ENCODE data around the gene AHDC1. TPM values are rescaled to one million over a fixed set of nuclear protein-coding genes. Genes with fewer than 3 reads are reported as not detected.

AHDC1 gene
- polyA plus RNA-seq, 2 of the 4 experiments (the other 2 are of a cell fraction) = 1.3 to 11.5 TPM

DNA sequence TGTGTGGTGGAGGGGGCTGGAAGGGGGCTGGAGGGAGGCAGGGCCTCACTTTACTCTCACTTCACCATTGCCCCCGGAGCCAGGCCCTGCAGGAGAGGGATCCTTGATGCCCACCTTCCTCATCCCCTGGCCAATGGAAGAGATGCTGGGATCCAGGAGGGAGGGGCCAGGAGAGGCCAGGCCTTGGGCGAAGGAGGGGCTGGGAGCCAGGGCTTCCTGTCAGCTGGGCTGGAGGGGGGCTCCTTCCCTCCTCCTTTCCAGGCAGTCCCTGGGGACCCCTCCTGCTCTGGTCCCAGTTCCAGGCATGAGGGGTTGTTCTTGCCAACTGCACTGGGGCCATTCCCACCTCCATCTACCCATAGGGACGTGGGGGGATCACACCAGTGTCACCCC is 5.7 kb downstream of the AHDC1 start (continued):
- TF ChIP-seq HES2 (IDR thresholded peaks at IDR 0.05) (no peak), BHLHE40 (IDR thresholded peaks at IDR 0.05; ENCODE audit: low read depth, low read length) (no peak)

- Histone ChIP-seq H3K9me3 (no peaks in the 10 kb centered on the region), H3K27ac (peak overlapping the region in 1 of 2 experiments; percentile 77; a peak in 3 of 6 replicates), H3K4me2 (no peak overlapping the region), H3K4me3 (no peak overlapping the region), H3K4me1 (peaks cover 64% of the 10 kb centered on the region)
- WGBS (ENCODE audit: missing lambda C conversion rate) = 86% methylated on average over 7 of the region's 7 CpGs
- ChIA-PET POLR2A (no interaction called here), CTCF (interaction anchor here (0.6 to 23.7 kb wide), 6 partner anchors 10 to 282 kb away, joined by 3 to 314 read pairs (median 9); no protein-coding TSS in a partner anchor)
- DNase-seq (ENCODE audit: low read depth in 1 of 2, low spot score in 1 of 2) (no peak), FAIRE-seq (no peak), ATAC-seq (no peak)
- TF ChIP-seq, protein P1, sequence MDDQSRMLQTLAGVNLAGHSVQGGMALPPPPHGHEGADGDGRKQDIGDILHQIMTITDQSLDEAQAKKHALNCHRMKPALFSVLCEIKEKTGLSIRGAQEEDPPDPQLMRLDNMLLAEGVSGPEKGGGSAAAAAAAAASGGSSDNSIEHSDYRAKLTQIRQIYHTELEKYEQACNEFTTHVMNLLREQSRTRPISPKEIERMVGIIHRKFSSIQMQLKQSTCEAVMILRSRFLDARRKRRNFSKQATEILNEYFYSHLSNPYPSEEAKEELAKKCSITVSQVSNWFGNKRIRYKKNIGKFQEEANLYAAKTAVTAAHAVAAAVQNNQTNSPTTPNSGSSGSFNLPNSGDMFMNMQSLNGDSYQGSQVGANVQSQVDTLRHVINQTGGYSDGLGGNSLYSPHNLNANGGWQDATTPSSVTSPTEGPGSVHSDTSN (IDR thresholded peaks at IDR 0.05) = no peak
- TF ChIP-seq SMC3 (IDR thresholded peaks at IDR 0.05) = no peak
- TF ChIP-seq MYC (IDR thresholded peaks at IDR 0.05; ENCODE audit: borderline replicate concordance, low read length) = no peak
- no peak for TF ChIP-seq HOXB5 (CRISPR knock-in tag; IDR thresholded peaks at IDR 0.05)
- TF ChIP-seq, protein P2, sequence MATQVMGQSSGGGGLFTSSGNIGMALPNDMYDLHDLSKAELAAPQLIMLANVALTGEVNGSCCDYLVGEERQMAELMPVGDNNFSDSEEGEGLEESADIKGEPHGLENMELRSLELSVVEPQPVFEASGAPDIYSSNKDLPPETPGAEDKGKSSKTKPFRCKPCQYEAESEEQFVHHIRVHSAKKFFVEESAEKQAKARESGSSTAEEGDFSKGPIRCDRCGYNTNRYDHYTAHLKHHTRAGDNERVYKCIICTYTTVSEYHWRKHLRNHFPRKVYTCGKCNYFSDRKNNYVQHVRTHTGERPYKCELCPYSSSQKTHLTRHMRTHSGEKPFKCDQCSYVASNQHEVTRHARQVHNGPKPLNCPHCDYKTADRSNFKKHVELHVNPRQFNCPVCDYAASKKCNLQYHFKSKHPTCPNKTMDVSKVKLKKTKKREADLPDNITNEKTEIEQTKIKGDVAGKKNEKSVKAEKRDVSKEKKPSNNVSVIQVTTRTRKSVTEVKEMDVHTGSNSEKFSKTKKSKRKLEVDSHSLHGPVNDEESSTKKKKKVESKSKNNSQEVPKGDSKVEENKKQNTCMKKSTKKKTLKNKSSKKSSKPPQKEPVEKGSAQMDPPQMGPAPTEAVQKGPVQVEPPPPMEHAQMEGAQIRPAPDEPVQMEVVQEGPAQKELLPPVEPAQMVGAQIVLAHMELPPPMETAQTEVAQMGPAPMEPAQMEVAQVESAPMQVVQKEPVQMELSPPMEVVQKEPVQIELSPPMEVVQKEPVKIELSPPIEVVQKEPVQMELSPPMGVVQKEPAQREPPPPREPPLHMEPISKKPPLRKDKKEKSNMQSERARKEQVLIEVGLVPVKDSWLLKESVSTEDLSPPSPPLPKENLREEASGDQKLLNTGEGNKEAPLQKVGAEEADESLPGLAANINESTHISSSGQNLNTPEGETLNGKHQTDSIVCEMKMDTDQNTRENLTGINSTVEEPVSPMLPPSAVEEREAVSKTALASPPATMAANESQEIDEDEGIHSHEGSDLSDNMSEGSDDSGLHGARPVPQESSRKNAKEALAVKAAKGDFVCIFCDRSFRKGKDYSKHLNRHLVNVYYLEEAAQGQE (IDR thresholded peaks at IDR 0.05) = no peak
- no peak for TF ChIP-seq CBX2 (IDR thresholded peaks at IDR 0.05; ENCODE audit: borderline replicate concordance, low read depth)
- TF ChIP-seq RARB (CRISPR knock-in tag; IDR thresholded peaks at IDR 0.05) = no peak
- TF ChIP-seq NFE2L2 (conservative IDR thresholded peaks at IDR 0.05; ENCODE audit: low read length) = no peak
- TF ChIP-seq ESRRA (IDR thresholded peaks at IDR 0.05; ENCODE audit: borderline replicate concordance, low read length) = no peak
- no peak for TF ChIP-seq HOXB13 (CRISPR knock-in tag; IDR thresholded peaks at IDR 0.05; ENCODE audit: low read depth)
- TF ChIP-seq, protein P3, sequence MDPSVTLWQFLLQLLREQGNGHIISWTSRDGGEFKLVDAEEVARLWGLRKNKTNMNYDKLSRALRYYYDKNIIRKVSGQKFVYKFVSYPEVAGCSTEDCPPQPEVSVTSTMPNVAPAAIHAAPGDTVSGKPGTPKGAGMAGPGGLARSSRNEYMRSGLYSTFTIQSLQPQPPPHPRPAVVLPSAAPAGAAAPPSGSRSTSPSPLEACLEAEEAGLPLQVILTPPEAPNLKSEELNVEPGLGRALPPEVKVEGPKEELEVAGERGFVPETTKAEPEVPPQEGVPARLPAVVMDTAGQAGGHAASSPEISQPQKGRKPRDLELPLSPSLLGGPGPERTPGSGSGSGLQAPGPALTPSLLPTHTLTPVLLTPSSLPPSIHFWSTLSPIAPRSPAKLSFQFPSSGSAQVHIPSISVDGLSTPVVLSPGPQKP (IDR thresholded peaks at IDR 0.05; ENCODE audit: low read depth, low read length) = no peak
- no peak for TF ChIP-seq RAD21 (conservative IDR thresholded peaks at IDR 0.05 in 1 of 2, IDR thresholded peaks at IDR 0.05 in 1 of 2)
- no peak for TF ChIP-seq FOXS1 (CRISPR knock-in tag; IDR thresholded peaks at IDR 0.05)
- no peak for TF ChIP-seq ZFP36 (IDR thresholded peaks at IDR 0.05; ENCODE audit: borderline replicate concordance, partially characterized antibody)
- no peak for TF ChIP-seq RFX5 (IDR thresholded peaks at IDR 0.05)
- no peak for TF ChIP-seq ZNF302 (CRISPR knock-in tag; IDR thresholded peaks at IDR 0.05)
- TF ChIP-seq, protein P4, sequence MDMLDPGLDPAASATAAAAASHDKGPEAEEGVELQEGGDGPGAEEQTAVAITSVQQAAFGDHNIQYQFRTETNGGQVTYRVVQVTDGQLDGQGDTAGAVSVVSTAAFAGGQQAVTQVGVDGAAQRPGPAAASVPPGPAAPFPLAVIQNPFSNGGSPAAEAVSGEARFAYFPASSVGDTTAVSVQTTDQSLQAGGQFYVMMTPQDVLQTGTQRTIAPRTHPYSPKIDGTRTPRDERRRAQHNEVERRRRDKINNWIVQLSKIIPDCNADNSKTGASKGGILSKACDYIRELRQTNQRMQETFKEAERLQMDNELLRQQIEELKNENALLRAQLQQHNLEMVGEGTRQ (IDR thresholded peaks at IDR 0.05) = no peak
- no peak for TF ChIP-seq BHLHE40 (IDR thresholded peaks at IDR 0.05; ENCODE audit: low read depth, low read length)
- TF ChIP-seq POLR2AphosphoS2 (conservative IDR thresholded peaks at IDR 0.05; ENCODE audit: low read length) = no peak
These were observed 6.2 kb downstream of the AHDC1 start for GRCh38 chr1:27597516-27598294.

Measured in A549 (cell line).